Skin epidermis (tissue), 12 donors: ENCODE measurements around the gene PRSS2.
"Not testable (repeated sequence)": the region's sequence is repeated elsewhere in the genome, so short reads cannot be mapped to it uniquely, and the experiment has no call there.

ENCODE experiments used
- H3K27ac ChIP-seq, 21 experiments: fragments of 200-600 bp; sonication (generic) in 11 of 21; one replicate each; pipeline ENCODE4 v1.5.0; 2020; ENCODE audit warnings: mild to moderate bottlenecking in 3 of 21, inconsistent platforms in 2 of 21, moderate library complexity in 2 of 21
- H3K4me3 ChIP-seq, 7 experiments: fragments of 200-600 bp; sonication (generic) in 2 of 7; one replicate each; pipeline ENCODE4 v1.5.0; 2020; ENCODE audit warnings: inconsistent platforms in 2 of 7, mild to moderate bottlenecking in 2 of 7, moderate library complexity in 1 of 7

The PRSS2 gene

DNA sequence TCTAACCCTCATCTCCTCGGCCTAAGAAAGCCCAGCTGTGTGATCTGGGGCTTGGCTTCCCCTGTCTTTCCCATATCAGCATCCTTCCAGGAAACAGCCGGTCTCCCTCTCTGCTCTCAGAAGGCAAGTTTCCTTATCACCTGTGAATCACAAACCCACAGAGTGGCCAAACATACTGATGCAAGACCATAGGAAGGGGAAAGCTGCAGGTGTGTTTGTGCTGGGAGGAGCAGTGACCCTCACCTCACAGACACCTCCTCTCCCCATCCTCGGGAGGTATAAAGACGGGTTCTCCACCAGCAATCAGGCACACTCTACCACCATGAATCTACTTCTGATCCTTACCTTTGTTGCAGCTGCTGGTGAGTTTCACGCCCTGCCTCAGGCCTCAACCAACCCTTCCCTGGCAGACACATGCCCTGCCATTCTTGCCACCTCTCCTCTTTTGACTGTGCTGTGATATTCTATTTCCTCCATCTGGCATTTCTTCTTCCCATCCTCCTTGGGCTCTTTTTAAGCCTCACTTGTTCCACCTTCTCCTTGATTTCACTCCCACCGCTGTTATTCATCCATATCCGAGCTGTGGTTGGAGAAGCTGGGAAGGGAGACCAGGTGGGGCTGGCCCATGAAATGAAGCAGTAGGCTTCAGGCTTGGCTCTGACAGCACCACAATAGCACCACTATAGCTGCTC is at the start of gene PRSS2:
Gene PRSS2, plus strand, starts transcription at position 310 of the 692 bp plus-strand sequence. Its CDS starts 13 bp downstream, at position 323.
- Histone ChIP-seq H3K27ac (no peak within 1 kb of the TSS), H3K4me3 (no peak within 1 kb of the TSS)

DNA sequence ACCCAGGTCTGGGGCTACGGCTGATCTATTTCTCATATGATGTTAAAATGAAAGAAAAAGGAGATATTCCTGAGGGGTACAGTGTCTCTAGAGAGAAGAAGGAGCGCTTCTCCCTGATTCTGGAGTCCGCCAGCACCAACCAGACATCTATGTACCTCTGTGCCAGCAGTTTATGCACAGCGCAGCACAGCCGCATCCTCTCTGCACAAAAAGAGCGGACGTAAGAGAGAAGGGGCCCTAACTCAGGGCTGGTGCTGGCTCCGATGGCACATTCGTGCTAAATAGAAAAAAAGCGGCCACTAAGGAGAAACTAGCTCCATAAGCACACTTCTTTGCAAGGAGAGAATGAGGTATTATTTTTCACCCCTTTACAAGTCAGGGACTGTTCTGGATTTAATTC is 49.8 kb upstream of the PRSS2 start:
- Histone ChIP-seq H3K4me3 (no peak overlapping the region), H3K27ac (peak overlapping the region in 2 of 21 experiments; percentile 17 to 42)

- Histone ChIP-seq H3K4me3 (no peak overlapping the region), H3K27ac (peak overlapping the region in 1 of 21 experiments; percentile 29)
These were observed 48.4 kb upstream of the PRSS2 start for GRCh38 chr7:142722248-142722794.

GRCh38 chr7:142733271-142733670 is 37.5 kb upstream of the PRSS2 start:
- H3K4me3 ChIP-seq = no peak overlapping the region
- no peak overlapping the region for H3K27ac ChIP-seq

GRCh38 chr7:142739923-142740492 is 30.8 kb upstream of the PRSS2 start:
- no peak overlapping the region for H3K27ac ChIP-seq
- no peak overlapping the region for H3K4me3 ChIP-seq

DNA sequence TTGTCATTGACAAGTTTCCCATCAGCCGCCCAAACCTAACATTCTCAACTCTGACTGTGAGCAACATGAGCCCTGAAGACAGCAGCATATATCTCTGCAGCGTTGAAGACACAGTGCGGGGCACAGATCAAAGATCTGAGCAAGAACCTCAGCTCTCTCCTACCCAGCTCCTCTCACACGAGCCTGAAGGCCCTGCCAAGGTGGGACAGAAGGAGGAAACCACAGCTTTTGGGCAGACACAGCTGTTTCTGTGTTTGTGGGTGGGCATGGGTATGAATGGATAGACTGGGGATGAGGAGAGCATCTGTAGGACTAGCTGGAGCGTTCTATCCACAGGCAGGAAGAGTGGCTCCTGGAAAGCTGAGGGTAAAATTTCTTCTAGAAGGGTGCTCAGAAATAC is 30.0 kb upstream of the PRSS2 start:
- H3K27ac ChIP-seq = no peak overlapping the region
- no peak overlapping the region for H3K4me3 ChIP-seq

DNA sequence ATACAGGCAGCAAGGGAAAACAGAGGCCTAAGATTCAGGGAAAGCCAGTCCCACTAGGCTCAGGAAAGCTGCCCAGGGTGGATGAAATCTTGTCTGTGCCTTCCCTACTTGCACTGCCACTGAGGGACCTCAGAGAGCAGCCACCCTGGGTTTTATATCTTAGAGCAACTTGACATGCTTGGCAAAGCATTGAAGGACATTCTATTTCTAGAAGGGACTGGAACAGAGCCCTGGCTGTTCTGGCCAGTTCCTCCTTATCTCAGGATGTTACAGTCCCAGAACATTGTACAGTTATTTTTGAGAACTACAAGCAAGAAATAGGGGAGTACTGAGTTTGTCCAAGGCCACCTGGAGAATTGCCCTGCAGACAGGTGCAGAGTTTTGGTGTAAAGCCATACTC is 28.8 kb upstream of the PRSS2 start:
- not testable (repeated sequence) for H3K27ac ChIP-seq, H3K4me3 ChIP-seq

GRCh38 chr7:142745091-142745635 is 25.6 kb upstream of the PRSS2 start:
- H3K27ac ChIP-seq = no peak overlapping the region
- no peak overlapping the region for H3K4me3 ChIP-seq

GRCh38 chr7:142745745-142746144 is 25.0 kb upstream of the PRSS2 start:
- H3K27ac ChIP-seq = no peak overlapping the region

DNA sequence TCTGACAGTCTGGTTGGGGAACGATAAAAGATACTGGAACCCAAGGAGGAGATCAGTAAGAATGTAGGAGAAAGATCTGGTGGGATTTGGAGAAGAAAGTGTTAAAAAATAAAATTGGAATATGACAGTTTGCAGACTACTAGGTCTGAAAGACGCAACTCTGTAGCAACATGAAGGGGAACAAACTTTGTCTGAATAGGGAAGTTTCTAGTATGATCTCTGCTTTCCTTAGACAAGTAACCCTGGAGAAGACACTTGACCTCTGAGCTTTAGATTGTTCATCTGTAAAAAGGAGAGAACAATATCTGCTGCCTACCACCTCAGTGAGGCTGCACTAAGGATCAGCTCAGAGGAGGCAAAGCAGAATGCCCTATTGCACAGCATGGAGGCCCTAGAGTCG is 24.5 kb upstream of the PRSS2 start:
- Histone ChIP-seq H3K27ac (no peak overlapping the region), H3K4me3 (no peak overlapping the region)

More at GRCh38 chr7:142745745-142746144, 25.0 kb upstream of the PRSS2 start:
- H3K4me3 ChIP-seq = no peak overlapping the region

GRCh38 chr7:142748410-142748809 is 22.4 kb upstream of the PRSS2 start:
- H3K4me3 ChIP-seq, H3K27ac ChIP-seq: not testable (repeated sequence)

GRCh38 chr7:142749218-142749993 is 21.4 kb upstream of the PRSS2 start, which contains the start of gene PRSS1:
TSS of gene PRSS1 (plus strand) at chr7:142749472. CDS start at chr7:142749485, 13 bp downstream.
- Histone ChIP-seq H3K27ac (no peak within 1 kb of the TSS), H3K4me3 (no peak within 1 kb of the TSS)

GRCh38 chr7:142750321-142750938 is 20.3 kb upstream of the PRSS2 start:
- no peak overlapping the region for H3K4me3 ChIP-seq

DNA sequence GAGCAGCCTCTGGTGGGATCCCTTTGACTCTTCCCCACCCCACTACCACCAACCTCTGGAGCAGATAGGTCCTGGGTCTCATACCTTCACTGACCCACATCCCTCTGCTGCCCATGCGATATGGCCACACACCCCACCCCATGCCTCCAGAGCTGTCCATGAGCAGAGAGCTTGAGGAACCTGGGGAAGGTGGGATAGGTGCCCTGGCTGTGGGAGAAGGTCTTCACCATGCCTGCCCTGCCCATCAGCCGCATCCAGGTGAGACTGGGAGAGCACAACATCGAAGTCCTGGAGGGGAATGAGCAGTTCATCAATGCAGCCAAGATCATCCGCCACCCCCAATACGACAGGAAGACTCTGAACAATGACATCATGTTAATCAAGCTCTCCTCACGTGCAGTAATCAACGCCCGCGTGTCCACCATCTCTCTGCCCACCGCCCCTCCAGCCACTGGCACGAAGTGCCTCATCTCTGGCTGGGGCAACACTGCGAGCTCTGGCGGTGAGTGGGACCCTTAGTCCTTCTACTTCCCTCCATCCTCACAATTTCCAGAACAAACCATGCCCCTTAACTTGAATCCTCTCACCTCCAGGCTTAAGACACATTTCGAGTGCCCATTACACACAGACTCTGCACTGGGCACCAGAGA is 19.1 kb upstream of the PRSS2 start:
- not testable (repeated sequence) for H3K27ac ChIP-seq, H3K4me3 ChIP-seq

More at GRCh38 chr7:142750321-142750938, 20.3 kb upstream of the PRSS2 start:
- H3K27ac ChIP-seq = no peak overlapping the region

- Histone ChIP-seq H3K27ac (no peak overlapping the region), H3K4me3 (no peak overlapping the region)
These were observed 18.2 kb upstream of the PRSS2 start for GRCh38 chr7:142752376-142753225.

- Histone ChIP-seq H3K4me3 (no peak overlapping the region), H3K27ac (no peak overlapping the region)
These were observed 17.4 kb upstream of the PRSS2 start for GRCh38 chr7:142753366-142753765.

GRCh38 chr7:142753925-142754491 is 16.8 kb upstream of the PRSS2 start:
- not testable (repeated sequence) for H3K4me3 ChIP-seq
- peak overlapping the region in 1 of 21 experiments; percentile 49 for H3K27ac ChIP-seq
